DMS153 treated with DMSO at 0.1 percent for 48 hours (cell line): Measurements from ENCODE around the gene ZP3.
"Not testable (repeated sequence)": the region's sequence is repeated elsewhere in the genome, so short reads cannot be mapped to it uniquely, and the experiment has no call there.

Experiments used
- DNase-seq: peaks from one replicate; lab custom pipeline; 2025; ENCODE audit not compliant: unreplicated experiment; lab: John Stamatoyannopoulos, UW

Gene ZP3

DNA sequence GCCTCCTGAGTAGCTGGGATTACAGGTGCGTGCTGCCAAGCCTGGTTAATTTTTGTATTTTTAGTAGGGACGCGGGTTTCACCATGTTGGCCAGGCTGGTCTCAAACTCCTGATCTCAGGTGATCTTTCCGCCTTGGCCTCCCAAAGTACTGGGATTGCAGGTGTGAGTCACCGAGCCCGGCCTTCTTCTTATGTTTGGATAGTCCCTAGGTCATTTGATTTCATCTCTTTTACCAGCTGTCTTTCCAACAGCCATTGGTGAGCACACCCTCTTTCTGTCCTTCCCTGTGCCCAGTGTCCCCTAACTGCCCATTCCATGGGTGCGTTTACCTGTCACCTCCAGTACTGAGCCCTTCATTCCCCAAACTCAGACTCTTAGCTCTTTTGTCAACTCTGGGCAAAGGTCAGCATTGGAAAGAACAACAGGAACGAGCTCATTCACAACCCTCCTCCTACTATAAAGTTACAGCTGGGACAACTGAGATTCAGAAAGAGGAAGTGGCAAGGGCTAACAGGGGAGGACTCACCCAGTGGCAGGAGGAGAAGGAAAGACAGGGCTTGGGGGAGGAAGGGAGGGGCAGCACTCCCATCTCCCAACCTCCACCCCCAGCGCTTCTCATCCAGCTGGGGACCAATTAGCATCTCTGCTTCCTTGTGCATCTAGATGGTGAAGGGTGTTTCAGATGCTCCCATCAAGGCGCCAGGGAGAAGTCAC is 20.8 kb upstream of the ZP3 start:
- no peak for DNase-seq

DNA sequence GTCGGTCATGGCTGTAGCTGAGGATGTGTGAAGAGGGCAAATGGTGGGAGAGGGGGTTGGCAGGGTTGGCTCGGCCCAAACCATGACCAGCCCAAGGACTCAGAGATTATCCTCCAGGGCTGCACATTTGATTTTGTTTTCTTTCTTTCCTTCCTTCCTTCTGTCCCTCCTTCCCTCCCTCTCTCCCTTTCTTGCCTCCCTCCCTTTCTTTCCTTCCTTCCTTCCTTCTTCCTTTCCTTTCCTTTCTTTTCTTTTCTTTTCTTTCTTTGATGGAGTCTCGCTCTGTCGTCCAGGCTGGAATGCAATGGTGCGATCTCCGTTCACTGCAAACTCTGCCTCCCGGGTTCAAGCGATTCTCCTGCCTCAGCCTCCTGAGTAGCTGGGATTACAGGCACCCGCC is 19.0 kb upstream of the ZP3 start:
- no peak for DNase-seq

DNA sequence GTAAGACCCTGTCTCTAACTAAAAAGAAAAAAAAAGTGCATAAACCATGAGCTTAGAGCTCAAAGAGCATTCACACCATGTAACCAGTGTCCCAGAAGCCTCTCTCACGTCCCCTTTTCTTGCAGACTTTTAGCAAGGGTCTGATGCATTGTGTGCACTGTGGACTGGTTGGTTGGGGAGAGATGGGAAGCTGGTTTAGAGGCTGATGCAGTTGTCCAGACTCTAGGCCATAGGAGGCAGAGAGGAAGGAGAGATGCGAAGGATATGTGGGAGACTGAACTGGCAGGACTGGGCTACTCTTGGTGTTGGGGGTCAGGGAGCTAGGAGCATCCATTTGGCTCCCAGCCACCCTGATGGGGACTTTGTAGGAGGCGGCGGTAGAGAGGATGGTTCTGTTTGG is 17.0 kb upstream of the ZP3 start:
- no peak for DNase-seq

DNA sequence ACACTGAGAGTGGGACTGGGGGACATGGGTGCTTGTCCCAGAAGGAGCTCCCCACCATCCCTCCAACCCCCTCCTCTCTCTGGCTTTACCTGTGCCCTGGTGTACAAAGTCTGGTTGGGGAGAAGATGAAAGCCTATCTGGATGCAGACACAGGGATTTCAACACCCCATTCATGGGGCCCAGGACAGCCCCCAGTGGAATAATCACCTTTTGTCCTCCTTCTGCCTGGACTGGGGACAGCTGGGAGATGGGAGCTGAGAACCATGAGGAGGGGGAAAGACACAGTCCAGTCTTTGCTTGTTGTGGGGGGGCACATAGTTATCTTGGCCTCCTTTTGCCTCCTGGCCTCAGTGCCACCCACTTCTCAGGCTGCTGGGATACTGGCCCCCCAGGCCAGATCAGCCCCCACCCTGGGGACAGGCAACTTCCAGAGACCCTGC is 16.6 kb upstream of the ZP3 start:
- DNase-seq, result no peak

DNA sequence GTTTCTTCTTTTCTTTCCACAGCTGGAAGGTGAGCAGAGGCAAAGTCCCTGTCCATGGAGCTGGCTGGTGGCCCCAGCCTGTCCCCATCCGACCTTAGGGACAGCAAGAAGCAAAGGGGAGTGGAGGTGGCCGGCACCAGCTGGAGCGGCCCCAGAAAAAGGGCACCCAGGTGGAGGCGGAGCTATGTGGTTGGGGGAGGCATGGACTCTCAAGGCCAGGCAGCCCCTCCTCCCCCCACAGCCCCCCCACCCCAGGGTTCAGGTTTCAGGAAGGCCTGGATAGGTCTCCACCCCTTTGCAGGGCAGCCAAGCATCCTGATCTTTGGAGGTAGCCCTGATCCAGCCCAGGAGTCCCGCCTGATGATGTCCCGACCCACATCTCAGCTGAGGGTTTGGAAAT is 15.2 kb upstream of the ZP3 start, which contains the start of gene SSC4D:
Gene SSC4D, minus strand, starts transcription at position 161 of the 400 bp plus-strand sequence. CDS start 5,258 bp downstream, outside the sequence.
- DNase-seq, result no peak

DNA sequence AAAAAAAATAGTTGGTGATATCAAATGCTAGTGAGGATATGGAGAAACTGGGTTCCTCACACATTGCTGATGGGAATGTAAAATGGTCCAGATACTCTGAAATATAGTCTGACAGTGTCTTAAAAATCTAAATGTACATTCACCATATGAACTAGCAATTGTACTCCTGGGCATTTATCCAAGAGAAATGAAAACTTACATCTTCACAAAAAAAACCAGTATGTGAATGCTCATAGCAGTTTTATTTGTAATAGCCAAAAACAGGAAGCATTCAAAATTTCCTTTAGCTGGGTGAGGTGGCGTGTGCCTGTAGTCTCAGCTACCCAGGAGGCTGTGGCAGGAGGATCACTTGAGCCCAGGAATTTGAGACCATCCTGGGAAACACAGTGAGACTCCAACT is 13.1 kb upstream of the ZP3 start:
- DNase-seq, result no peak

DNA sequence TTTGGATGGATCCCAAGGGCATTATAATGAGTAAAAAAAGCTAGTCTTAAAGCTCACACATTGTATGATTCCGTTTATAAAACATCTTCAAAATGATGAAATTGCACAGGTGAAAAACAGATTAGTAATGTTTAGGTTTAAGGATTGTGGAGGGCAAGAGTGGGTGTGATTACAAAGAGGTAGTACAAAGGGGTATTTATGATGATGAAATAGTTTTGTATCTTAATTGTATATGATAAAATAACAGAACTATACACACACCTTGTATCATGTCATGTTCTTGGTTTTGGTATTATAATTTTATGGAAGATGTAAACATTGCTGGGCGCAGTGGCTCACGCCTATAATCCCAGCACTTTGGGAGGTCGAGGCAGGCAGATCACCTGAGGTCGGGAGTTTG is 12.5 kb upstream of the ZP3 start:
- DNase-seq, result no peak

DNA sequence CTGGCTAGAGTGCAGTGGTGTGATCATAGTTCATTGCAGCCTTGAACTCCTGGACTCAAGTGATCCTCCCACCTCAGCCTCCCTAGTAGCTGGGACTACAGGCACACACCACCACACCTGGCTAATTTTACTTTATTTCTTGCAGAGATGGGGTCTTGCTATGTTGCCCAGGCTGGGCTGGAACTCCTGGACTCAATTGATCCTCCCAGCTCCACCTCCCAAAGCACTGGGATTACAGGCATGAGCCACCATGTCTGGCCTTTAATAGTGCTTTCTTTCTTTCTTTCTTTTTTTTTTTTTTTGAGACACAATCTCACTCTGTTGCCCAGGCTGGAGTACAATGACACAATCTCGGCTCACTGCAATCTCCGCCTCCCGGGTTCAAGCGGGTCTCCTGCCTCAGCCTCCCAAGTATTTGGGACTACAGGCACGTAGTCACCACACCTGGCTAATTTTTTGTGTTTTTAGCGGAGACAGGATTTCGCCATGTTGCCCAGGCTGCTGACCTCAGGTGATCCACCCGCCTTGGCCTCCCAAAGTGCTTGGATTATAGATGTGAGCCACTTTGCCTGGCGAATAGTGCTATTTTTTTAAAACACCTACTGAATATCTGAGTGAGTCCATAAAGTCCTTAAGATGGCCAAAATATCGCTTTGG is 7.0 kb upstream of the ZP3 start:
- DNase-seq, result not testable (repeated sequence)

DNA sequence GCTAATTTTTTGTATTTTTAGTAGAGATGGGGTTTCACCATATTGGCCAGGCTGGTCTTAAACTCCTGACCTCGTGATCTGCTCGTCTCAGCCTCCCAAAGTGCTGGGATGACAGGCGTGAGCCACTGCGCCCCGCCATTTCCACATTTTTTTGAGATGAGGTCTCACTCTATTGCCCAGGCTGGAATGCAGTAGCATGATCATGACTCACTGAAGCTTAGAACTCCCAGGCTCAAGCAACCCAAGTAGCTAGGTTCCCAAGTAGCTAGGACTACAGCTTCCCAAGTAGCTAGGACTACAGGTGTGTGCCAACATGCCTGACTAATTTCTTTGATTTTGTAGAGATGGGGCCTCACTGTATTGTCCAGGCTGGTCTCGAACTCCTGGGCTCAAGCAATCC is 3.7 kb upstream of the ZP3 start:
- not testable (repeated sequence) for DNase-seq

DNA sequence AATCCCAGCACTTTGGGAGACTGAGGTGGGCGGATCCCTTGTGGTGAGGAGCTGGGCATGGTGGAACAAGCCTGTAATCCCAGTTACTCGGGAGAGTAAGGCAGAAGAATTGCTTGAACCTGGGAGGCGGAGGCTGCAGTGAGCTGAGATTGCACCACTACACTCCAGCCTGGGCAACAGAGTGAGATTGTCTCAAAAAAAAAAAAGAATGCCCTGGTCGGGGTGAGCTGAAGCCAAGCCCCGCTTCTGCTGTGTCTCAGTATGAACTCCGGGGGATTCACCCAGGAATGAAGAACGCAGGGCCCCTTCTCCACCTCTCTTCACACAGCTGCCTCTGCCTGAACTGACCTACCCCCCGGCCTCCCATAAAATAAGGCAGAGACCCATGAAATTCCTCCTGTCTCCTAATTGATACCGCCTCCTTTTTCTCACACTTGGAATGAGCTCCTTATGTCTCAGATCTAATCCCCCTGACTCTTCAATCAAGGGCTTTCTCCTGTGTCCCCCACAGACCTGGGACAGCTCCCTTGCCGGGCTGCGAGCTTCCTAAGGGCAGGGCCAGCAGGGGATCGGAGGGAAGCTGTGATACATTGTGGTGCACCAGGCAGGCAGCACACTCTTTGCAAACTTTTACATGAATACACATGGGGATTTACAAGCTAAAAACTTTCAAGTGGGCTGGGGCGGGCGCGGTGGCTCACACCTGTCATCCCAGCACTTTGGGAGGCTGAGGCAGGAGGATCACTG is 911 bp upstream of the ZP3 start:
- no peak for DNase-seq

DNA sequence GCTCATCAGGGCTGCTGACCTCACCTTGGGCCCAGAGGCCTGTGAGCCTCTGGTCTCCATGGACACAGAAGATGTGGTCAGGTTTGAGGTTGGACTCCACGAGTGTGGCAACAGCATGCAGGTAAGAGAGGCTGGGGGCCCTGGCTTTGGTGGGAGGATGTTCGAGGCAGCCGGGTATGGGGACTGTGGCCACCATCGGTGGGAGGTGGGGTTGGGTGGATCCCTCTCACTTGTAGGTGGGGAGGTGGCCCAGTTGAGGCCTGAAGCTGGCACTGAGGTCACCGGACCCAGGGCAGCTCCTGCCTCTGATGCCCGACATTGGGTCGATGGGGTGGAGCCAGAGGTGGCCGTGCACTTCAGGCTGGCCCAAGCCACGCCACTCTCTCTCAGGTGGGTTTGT is 406 bp downstream of the ZP3 start:
- no peak for DNase-seq

DNA sequence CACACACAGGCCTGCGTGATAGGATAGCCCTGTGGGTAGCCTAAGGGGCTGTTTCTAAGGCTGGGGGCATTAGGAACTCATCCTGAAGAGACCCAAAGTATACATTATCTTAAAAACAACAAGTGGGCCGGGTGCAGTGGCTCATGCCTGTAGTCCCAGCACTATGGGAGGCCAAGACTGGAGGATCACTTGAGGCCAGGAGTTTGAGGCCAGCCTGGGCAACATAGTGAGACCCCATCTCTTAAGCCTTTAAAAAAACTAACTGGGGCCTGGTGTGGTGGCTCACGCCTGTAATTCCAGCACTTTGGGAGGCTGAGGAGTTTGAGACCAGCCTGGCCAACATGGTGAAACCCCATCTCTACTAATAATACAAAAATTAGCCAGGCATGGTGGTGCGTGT is 808 bp downstream of the ZP3 start:
- DNase-seq, result not testable (repeated sequence)

DNA sequence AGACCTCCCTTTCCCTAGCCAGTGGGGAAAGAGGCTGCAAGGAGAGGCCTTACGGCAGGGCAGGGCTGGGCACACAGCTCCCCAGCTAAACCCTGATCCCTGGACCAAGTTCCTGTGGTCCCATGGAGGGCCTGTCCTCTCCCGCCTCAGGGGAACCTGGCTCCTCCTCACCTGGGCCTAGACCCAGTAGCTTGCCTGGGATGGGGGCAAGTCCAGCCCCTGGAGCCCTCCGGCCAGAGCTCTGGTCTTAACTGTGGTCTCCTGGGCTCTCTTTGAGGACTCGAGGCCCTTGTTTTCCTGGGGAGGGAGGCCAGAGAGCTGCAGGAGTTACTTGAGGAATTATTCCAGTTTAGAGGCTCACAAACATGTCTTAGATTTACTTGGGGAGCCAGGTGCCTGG is 1.5 kb downstream of the ZP3 start:
- no peak for DNase-seq

DNA sequence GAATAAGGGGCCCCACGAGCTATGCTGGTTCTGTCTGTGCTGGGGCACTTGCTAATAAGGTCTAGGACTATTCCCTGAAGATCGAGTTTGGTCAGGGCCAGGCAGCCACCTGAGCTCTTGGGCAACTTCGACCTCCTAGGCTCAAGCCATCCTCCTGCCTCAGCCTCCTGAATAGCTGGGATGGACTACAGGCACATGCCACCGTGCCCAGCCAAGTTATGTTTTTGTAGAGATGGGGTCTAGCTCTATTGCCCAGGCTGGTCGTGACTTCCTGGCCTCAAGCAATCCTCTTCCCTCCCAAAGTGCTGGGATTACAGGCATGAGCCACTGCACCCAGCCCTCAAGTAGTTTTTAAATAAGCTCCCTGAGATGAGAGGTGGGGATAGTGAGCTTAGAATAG is 2.9 kb downstream of the ZP3 start:
- DNase-seq, result no peak

DNA sequence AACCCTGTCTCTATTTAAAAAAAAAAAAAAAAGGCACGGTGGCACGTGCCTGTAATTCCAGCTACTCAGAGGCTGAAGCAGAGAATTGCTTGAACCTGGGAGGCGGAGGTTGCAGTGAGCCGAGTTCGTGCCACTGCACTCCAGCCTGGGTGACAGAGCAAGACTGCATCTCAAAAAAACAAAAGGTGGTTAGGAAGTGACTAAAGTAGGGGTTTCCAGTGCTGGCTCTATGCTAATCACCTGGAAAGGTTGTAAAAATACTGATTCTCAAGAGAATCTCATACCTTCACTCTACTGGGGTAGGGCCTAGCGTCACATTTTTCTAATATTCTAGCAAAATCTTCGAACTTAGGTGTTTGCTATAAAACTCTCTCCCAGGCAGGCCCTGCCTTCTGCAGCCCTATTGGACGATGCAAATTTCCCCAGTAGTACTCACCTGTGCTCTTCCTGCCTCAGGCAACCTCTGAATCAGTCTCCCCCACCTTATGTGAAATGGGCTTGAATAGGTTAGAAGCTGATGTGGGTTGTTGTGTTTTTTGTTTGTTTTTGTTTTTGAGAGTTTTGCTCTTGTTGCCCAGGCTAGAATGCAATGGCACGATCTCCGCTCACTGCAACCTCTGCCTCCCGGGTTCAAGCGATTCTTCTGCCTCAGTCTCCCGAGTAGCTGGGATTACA is 3.5 kb downstream of the ZP3 start:
- DNase-seq, result no peak

DNA sequence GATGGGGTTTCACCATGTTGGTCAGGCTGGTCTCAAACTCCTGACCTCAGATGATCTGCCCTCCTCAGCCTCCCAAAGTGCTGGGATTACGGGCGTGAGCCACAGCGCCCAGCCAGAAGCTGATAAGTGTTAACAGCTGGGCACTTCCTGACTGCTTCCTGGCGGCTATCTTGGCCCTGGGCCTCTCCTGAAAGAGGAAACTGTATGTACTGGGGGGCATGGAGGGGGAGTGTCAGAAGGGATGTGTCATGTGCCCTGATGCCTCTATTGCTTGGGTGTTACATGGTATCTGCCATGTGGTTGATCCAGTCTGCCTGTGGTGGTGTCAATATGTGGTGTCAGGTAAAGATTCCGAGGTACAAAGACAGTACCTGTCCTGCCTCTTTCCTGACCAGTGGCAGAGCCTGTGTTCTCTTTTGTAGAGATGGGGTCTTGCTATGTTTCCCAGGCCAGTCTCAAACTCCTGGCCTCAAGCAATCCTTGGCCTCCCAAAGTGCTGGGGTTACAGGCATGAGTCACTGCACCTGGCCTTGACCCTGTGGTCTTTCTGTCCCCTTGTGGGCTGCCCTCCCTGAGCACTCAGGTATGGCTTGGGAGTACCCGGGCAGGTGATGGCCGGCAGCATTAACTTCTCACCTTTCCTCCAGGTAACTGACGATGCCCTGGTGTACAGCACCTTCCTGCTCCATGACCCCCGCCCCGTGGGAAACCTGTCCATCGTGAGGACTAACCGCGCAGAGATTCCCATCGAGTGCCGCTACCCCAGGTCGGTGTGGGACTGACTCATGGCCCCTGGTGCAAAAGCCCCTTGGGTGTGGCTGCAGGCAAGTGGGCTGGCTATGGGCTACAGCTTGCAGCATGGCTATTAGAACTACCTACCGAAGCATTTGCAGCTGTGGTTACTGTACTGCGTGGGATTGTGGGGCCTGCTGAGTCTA is 4.4 kb downstream of the ZP3 start:
- DNase-seq, result no peak

DNA sequence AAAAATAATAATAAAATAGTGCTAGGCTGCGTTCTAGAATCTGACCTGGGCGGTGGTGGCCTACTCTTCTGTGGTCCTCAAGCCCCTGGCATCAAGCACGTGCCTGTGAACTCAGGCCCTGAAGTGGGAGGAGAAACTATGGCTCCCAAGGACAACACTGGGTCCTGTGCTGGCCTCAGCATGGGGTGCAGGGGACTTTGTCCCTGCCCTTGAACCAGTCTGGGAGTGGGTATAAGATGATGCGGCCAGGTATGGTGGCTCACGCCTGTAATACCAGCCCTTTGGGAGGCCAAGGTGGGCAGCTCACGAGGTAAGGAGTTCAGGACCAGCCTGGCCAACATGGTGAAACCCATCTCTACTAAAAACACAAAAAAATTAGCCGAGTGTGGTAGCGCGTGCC is 5.5 kb downstream of the ZP3 start:
- no peak for DNase-seq

DNA sequence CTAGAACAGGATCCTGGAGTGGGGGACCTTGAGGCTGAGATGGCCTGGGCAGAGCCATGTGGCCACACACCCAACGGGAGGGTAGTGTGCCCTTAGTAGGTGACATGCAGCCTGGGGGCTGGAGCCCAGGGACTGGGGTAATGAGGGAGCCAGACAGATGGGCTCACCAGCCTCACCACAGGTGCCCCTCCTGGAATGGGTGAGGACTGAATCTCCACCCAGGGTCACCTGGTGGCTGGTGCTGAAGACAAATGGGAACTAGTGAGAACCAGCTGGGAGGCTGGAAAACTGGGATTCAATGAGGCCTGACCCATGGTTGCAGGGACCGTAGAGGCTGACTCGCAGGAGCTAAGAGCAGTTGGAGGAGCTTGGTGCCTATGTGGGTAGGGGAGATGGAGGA is 6.1 kb downstream of the ZP3 start:
- DNase-seq, result no peak

DNA sequence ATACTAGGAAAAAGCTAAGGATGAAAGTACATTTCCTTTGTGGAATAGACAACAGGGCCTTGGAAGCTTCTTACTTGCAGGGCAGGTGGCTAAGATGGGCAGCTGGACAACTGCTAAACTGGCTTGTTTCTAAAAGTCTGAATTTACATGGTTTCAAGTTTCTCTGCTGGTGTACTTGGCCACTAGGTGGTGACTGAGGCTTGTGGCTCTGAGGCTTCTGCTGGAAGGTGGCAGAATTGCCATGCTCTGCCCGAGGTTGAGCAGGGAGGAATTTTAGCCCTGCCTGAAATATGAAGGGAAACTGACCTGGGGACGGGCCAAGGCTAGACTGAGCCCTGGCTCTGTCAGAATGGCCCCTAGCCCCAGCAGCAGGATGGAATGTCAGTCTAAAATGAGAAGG is 13.1 kb downstream of the ZP3 start:
- DNase-seq, result peak; percentile 48

DNA sequence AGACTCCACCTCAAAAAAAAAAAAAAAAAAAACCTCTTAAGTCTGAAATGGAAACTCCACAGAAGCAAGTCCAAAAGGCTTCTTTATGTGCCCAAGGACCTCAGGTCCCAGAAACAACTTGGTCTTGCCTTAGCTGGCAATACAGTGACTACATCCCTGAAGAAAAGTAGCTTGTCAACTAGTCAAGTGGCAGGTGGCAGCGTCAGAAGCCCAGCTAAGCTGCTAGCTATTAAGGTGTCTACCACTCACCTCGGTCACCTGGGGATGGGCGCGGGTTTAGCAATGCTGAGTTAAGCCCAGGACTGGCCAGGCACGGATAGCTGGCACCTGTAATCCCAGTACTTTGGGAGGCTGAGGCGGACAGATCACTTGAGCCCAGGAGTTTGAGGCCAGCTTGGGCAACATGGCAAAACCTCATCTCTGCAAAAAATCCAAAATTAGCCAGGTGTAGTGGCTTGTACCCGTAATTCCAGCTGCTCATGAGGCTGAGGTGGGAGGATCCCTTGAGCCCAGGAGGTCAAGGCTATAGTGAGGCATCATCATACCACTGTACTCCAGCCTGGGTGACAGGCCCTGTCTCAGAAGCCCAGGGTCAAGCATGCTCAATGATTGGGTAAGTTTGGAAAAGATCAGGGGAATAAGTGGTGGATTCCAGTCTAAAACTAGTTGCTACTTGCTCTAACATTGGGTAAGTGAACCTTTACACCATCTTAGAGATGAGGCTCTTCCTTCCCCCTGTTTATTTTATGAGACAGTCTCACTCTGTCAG is 14.6 kb downstream of the ZP3 start:
- DNase-seq, result not testable (repeated sequence)
